ENCODE measurements around the gene SMIM34.
"Not testable (repeated sequence)": the region's sequence is repeated elsewhere in the genome, so short reads cannot be mapped to it uniquely, and the experiment has no call there.

The SMIM34 gene

GRCh38 chr21:34423805-34424204 lies at the start of gene SMIM34:
Gene SMIM34 (minus strand): TSS chr21:34423951. CDS start chr21:34423839, 112 bp downstream.
- not testable (repeated sequence) for DNase-seq

DNA sequence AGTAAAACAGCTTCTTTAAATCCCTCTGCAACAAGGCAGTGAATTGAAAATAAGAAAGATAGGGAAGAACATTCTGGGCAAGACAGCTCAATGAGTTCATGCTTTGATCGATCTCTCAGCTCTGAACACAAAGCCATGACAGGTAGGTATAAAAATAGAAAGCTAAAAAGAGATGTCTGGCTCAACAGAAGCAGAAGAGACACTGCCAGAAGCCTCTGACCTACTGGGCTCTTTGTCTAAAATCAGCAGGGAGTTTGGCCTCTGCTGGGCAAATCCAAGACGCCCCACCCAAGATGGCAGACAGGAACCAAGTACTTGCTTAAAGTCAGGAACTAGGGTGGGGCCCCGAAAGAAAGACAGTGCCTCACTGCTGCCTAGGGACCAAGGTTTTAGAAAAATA lies 43.6 kb upstream of the SMIM34 start:
- not testable (repeated sequence) for DNase-seq

- not testable (repeated sequence) for DNase-seq
These were observed 35.7 kb upstream of the SMIM34 start for GRCh38 chr21:34459426-34459825.

DNA sequence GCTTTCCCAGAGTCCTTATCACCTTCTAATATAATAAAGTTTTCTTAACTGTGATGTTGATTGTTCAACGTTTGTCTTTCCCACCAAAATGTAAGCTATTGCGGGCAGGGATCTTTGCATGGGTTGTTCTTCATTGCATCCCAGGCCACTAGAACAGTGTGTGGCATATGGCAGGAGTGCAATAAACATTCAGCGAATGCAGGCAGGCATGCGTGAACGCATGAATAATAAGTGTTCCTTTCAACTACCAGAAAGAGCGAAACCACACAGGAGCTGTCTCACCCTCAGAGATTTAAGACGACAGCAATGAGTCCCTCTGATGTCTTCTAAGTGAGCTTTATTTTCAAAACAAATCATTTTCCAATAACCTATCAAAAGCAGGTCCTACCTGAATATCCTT lies 34.5 kb upstream of the SMIM34 start:
- DNase-seq: not testable (repeated sequence)

GRCh38 chr21:34456180-34456579 lies 32.4 kb upstream of the SMIM34 start:
- DNase-seq: not testable (repeated sequence)

- not testable (repeated sequence) for DNase-seq
These were observed 31.9 kb upstream of the SMIM34 start for GRCh38 chr21:34455628-34456027.

- DNase-seq: not testable (repeated sequence)
These were observed 23.3 kb upstream of the SMIM34 start for GRCh38 chr21:34447018-34447417.

DNA sequence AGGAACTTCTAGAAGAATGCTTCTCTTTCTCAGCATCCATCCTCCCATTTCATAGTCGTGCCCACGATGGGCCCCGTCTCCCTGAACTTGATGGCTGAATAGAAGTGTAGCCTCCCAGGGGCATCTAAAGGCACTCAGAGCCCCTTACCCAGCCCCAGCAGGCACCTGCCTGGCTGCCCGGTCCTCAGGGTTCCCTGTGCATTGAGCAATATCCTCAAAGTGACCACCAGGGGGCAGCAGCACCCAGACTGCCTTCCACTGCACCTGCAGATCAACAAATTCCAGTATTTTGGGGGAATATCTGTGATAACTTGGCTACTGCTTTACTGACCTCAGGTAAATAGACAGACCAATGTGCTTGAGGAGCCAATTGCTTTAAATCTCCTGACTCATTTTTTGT lies 19.7 kb upstream of the SMIM34 start:
- not testable (repeated sequence) for DNase-seq

DNA sequence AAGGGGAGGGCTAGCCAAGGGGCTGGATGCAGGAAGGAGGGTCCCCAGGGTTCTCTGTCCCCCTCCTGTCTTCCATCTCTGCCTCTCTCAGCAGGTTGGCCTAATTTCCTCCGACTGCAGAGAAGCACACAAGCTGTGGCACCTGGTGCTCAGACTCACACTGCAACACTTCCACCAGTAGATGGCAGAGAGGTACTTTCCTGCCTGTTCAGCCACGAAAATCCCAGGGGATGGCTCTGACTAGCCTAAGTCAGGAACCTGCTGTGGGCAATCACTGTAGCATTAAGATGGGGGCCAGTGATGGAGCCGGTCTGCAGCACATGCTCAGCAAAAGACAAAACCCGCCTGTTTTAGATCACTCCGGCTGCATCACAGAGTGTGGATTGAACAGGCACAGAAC lies 6.0 kb upstream of the SMIM34 start:
- DNase-seq: not testable (repeated sequence)

DNA sequence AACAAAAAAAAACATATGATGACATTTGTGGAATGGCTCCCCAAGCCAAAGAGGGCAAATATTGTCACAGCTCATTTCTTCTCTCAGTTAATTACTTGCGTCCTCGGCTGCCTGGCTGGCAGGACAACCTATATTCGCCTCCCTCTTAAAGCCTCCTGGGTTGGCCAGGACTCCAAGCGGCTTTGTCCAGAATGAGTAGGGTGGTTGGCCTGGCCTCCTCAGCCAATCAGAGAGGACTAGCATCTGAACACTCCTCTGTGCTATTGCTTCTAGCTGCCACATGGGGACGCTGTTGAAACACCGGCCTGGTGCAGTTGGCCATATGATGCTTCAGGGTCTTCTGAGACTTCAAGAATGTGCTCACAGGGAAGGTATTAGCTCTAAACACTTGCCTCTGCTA lies 4.7 kb upstream of the SMIM34 start:
- not testable (repeated sequence) for DNase-seq

DNA sequence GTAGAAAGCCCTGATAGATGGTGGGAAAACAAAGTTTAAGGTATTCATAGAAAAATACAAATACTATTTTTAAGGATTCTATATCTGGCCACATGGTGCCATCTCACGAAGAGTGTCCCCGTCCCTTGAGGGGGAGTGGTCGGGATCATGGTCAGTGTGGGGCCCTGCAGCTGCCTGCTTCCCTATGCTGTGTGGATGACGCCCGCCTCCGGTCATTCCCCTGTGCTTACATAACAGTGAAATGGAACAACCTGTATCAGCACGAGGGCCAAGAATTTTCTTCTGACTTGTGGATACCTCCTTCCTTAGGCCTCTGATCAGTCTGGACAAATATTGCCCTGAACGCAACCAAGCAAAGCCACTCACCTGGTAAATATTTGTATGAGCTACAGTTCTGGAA lies 3.6 kb upstream of the SMIM34 start:
- DNase-seq: not testable (repeated sequence)

GRCh38 chr21:34417448-34418077 lies 6.2 kb downstream of the SMIM34 start:
- DNase-seq: not testable (repeated sequence)

DNA sequence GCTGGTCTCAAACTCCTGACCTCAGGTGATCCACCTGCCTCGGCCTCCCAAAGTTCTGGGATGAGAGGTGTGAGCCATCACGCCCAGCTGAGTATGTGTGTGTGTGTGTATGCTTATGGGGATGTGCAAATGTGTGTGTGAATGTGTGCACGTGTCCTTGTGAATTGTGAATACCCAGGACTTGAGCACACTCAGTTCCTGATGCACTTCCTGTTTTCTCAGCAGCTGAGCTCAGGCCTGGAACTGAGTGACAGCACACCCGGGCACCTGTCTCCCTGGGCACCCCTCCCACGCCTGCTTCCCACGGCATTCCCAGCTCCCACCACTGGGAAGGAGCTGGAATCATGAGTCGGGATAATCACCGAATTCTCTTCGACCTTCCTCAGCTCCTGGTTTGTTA lies 16.5 kb downstream of the SMIM34 start:
- DNase-seq: not testable (repeated sequence)

DNA sequence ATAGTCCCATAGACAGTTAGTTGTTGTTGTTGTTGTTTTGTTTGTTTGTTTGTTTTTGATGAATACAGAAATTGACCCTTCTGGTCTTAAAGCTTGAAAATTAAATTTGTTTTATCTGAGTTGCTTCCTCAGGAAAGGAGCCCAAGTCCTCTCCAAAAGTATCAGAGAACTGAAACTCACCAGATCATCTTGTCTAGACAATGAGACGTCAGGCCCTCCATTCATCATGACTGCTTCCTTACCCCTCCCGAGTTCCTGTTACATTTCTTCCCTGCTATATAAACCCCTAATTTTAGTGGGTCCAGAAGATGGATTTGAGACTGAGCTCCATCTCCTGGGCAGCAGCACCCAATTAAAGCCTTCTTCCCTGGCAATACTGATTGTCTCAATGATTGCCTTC lies 17.1 kb downstream of the SMIM34 start:
- DNase-seq: not testable (repeated sequence)

DNA sequence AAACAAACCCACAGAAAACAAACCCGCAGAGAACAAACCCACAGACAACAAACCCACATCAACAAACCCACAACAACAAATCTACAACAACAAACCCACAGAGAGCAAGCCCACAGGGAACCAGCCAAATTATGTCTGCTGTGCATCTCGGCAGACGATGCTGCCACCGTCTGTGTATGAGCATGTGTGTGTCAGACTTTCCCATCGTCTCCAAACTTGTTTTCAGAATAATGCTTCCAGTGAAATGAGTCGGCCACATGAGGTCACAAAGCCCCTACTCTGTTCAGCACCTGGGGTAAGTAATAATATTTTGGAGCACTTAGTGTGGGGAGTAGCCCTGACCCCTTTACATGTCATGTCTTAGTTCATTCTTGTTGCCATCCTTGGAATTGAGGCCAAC lies 17.6 kb downstream of the SMIM34 start:
- DNase-seq: not testable (repeated sequence)

DNA sequence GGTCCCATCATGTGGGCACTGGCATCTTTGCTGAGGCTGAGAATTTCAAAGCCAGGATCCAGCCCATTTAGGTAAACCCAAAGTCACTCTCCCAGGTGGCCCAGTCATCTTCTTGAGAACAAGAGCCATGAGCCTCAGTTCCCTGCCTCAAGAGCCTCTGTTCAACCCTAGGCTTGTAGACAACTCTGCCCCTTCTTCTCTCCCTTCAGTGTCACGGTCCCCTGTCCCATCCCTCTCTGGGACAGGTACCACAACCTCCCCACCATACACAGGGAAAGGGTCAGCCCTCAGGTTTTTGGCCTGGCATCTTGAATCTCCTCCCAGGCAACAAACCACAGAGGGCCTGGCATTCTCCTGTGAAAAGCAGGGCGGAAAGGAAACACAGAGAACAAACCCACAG lies 18.1 kb downstream of the SMIM34 start:
- DNase-seq: not testable (repeated sequence)

DNA sequence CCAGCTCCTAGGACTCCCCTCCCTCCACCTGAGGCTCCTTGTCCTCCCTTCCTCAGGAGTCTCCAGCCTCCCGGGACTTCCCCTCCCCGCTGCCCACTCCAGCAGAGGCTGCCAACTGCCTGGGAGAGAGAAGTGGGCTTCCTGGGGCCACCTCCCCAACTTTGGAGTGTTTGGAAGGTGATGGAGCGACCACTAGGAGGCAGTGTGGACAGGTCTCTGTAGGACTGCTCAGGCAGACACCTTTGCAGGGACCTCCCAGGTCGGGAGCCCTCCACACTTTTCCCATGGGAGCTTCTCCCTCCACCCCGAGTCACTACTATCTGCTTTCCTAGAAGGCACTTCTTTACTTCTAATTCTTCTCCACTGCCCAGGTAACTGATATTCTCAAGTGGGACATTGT lies 19.0 kb downstream of the SMIM34 start:
- DNase-seq: not testable (repeated sequence)

DNA sequence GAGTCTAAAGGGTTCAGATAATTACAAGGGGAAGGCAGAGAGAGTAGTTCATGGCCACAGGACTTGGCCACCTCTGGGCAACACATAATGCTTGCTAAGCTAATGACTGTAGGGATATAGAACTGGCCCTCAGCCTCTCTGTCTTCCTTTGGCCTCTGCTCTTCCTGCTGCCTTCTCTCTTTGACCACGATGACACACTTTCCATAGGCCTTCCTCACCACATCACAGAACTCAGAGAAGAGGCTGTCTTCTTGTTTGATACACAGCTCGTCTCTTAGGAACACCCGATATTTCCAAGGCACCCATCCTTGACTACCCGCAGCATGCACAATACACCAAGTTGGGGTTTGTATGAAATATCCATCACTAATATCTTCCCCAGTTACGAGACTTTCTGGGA lies 23.2 kb downstream of the SMIM34 start:
- DNase-seq: not testable (repeated sequence)

- not testable (repeated sequence) for DNase-seq
These were observed 39.9 kb downstream of the SMIM34 start for GRCh38 chr21:34383724-34384415.

- DNase-seq: not testable (repeated sequence)
These were observed 40.6 kb downstream of the SMIM34 start for GRCh38 chr21:34383138-34383537.

GRCh38 chr21:34375619-34375972 lies 48.2 kb downstream of the SMIM34 start:
- not testable (repeated sequence) for DNase-seq

- DNase-seq: not testable (repeated sequence)
These were observed 48.7 kb downstream of the SMIM34 start, which contains the start of gene SMIM11 for GRCh38 chr21:34374940-34375618. Gene SMIM11 (plus strand): TSS chr21:34375507. CDS start chr21:34379505, 3,998 bp downstream.

GRCh38 chr21:34374462-34374861 lies 49.3 kb downstream of the SMIM34 start:
- DNase-seq: not testable (repeated sequence)

DNA sequence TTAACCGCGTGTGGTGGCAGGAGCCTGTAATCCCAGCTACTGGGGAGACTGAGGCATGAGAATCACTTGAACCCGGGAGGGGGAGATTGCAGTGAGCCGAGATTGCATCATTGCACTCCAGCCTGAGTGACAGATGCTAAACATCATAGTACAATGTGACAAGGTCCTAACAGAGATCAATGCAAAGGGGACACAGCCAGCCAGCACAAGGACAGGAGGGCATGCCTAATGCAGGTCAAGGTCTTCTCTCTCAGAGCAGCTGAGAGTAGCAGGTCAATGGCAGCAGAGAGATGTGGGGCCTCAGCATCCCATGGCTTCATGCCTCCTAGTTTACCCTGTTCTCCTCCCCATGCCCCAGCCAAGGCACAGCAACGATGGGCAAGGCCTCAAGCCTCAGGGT lies 51.4 kb downstream of the SMIM34 start:
- no peak for DNase-seq
